GM12878 (cell line): Measurements from ENCODE around the gene PDCD7. TPM values are rescaled to one million over a fixed set of nuclear protein-coding genes. Genes with fewer than 3 reads are reported as not detected.

Experiments
- ASH2L ChIP-seq: fragments of 300-600, 200-600 bp; sonication (generic); IDR thresholded peaks from 2 replicates; pipeline ENCODE4 v1.6.1; 2017; ENCODE audit warnings: low read depth, mild to moderate bottlenecking, borderline replicate concordance
- BACH1 ChIP-seq: fragments of 450-650 bp; IDR thresholded peaks from 2 replicates; pipeline ENCODE4 v1.6.1; 2017; ENCODE audit warnings: mild to moderate bottlenecking, borderline replicate concordance
- BCL3 ChIP-seq: IDR thresholded peaks from 2 replicates; pipeline ENCODE4 v1.6.1; 2011; ENCODE audit warnings: borderline replicate concordance, low read depth, mild to moderate bottlenecking, moderate library complexity, low read length; ENCODE audit not compliant: insufficient read depth, poor library complexity, severe bottlenecking
- CHD2 ChIP-seq: IDR thresholded peaks from 2 replicates; pipeline ENCODE4 v1.6.1; 2011; ENCODE audit warnings: low read depth, low read length, improper control_type of control experiment, borderline replicate concordance
- DPF2 ChIP-seq: fragments of 450-650 bp; IDR thresholded peaks from 2 replicates; pipeline ENCODE4 v1.6.1; 2017; ENCODE audit warnings: mild to moderate bottlenecking
- NFIC ChIP-seq: IDR thresholded peaks from 2 replicates; pipeline ENCODE4 v1.6.1; 2012; ENCODE audit warnings: low read depth, mild to moderate bottlenecking, inconsistent platforms, low read length, moderate library complexity
- STAT3 ChIP-seq: IDR thresholded peaks from 2 replicates; pipeline ENCODE4 v1.6.1; 2011; ENCODE audit warnings: low read depth, low read length, improper control_type of control experiment
- ZBTB33 ChIP-seq: fragments of 450-650 bp; IDR thresholded peaks from 2 replicates; pipeline ENCODE4 v1.6.1; 2017; ENCODE audit warnings: mild to moderate bottlenecking
- ZNF217 ChIP-seq: fragments of 450-650 bp; IDR thresholded peaks from 2 replicates; pipeline ENCODE4 v1.6.1; 2017; ENCODE audit warnings: antibody characterized with exemption, mild to moderate bottlenecking
- ZNF24 ChIP-seq: fragments of 450-650 bp; IDR thresholded peaks from 2 replicates; pipeline ENCODE4 v1.6.1; 2017; ENCODE audit warnings: antibody characterized with exemption, mild to moderate bottlenecking
- ZZZ3 ChIP-seq: IDR thresholded peaks from 2 replicates; pipeline ENCODE4 v1.6.1; 2011; ENCODE audit warnings: low read depth; ENCODE audit not compliant: control insufficient read depth, insufficient read length
- polyA plus RNA-seq, 11 experiments: library from polyadenylated mRNA; depleted of rRNA in 4 of 11; unstranded in 6 of 11; stranded (reverse) in 5 of 11; fragments of >200 nt; fragmentation: Nextera tagmentation in 4 of 11; fragmentation: Illumina TruSeq in 1 of 11; extraction: Ambion mirVana in 4 of 11; extraction: Trizol in 1 of 11; gene quantifications; 1 replicate in 1 of 11; 2 replicates in 10 of 11; pipeline versions ENCODE4 v1.2.1 to v1.2.3, GENCODE V29; 2011 to 2016; ENCODE audit warnings: inconsistent platforms in 2 of 11, missing spikeins in 2 of 11, low read depth in 1 of 11
- total RNA-seq, 4 experiments: library from RNA; depleted of rRNA in 3 of 4; stranded (reverse); fragments of >200 nt in 3 of 4; fragmentation: Illumina TruSeq in 1 of 4; extraction: Trizol in 1 of 4; gene quantifications; 2 replicates each; pipeline versions ENCODE4 v1.2.1 to v1.2.3, GENCODE V29; 2013 to 2021

The PDCD7 gene
- total and polyA plus RNA-seq, 10 of the 15 experiments (the other 5 are each of a cell fraction or from before 2014, with no cell fraction given): 4.2 to 24.2 (median 13.4) TPM

GRCh38 chr15:65165875-65166274 is 32.3 kb upstream of the PDCD7 start (continued):
- TF ChIP-seq ZBTB33: no peak
- TF ChIP-seq ZZZ3: no peak
- TF ChIP-seq NFIC: no peak
- TF ChIP-seq DPF2: no peak
- no peak for TF ChIP-seq ZNF217
- TF ChIP-seq BACH1: no peak
- no peak for TF ChIP-seq BCL3
- no peak for TF ChIP-seq CHD2
- TF ChIP-seq ZNF24: no peak
- TF ChIP-seq STAT3: no peak
- TF ChIP-seq ASH2L: no peak
- TF ChIP-seq, all 136 proteins: peak for 0
